ENCODE results near the gene RNF182. TPM values are rescaled to one million over a fixed set of nuclear protein-coding genes. Genes with fewer than 3 reads are reported as not detected.
"Not testable (repeated sequence)": the region's sequence is repeated elsewhere in the genome, so short reads cannot be mapped to it uniquely, and the experiment has no call there.

RNF182 gene
- polyA plus RNA-seq, 10 donors = 0.92 to 2.5 (median 1.7) TPM

DNA sequence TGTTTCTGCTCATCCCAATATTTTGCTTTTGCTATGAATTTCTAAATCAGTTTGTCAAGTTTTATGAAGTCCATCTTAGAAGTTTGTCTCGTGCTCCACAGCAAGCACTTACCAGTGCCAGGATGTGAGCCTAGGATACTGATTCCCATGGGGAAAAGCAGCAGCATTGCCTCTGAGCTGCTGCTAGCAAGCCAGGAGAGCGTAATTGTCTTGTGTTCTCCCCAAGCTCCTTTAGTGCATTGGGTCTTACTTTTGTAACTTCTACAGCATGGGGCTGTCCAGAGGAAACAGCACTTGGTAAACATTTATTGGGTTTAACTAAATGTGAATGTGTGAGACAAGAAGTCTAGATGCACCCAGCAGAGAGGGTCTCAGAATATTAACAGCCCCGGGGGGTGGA lies 76.1 kb downstream of the RNF182 start:
- no peak for DNase-seq

DNA sequence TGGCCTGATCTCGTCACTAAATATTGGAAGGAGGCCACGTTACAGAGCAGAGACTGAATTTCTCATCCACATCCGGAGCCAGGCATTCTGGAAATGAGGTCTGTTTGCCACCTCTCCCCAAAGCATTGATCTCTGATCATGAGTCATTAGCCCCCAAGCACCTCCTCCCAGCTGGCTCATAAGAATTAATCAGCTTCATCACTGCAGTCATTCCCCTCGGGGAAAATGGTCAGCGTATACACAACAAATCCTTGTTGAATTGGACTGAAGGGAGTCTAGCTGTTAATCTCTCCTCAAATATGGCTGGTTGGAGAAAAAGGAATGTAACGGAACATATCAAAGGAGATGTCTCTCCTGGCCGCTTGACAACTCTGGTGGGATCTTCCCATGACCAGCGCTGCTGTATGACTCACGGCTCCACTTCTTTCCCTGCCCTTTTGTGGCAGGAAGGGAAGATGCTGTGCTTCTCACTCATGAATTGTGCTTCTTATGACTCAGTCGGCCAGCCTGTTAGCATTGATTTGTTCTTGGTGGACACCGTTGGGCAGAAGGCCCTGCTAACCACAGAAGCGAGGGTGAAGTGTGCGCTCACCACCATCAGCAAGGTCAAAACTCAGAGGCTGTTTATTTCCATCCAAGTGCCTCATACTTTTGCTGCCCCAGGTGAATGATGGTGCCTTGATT lies 76.7 kb downstream of the RNF182 start:
- peak in 1 of 3 donors; percentile 95 for DNase-seq

DNA sequence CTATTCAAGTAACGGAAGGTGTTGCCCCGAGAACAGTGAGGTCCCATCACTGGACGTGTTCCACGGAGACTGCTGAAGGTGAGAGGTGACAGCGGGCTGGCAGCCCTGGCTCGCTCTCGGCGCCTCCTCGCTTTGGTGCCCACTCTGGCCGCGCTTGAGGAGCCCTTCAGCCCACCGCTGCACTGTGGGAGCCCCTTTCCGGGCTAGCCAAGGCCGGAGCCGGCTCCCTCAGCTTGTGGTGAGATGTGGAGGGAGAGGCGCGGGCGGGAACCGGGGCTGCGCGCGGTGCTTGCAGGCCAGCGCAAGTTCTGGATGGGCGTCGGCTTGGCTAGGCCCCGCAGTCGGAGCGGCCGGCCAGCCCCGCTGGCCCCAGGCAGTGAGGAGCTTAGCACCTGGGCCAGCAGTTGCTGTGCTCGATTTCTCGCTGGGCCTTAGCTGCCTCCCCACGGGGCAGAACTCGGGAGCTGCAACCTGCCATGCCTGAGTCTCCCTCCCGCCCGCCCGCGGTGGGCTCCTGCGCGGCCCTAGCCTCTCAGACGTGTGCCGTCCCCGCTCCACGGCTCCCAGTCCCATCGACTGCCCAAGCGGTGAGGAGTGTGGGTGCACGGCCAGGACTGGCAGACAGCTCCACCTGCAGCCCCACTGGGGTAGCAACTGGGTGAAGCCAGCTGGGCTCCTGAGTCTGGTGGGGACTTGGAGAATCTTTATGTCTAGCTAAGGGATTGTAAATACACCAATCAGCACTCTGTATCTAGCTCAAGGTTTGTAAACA lies 77.6 kb downstream of the RNF182 start:
- no peak for DNase-seq

DNA sequence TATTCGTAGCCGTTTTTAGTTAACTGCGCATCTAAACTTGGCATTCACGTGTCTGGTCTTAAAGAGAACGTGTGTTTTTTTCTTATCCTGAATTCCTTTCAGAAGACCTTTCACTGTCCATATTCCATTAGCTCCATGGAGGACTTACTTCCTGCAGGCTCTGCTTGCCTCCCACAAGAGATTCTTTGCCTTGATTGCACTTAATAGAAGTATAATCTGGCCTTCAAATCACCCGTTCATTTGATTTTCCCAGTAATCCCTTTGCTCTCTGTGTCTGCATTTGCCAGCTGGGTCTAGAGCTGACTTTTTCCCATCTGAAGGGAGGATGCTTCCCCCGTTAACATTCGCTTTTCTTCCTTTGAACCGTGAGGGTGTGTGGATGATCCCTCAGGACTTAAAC lies 79.5 kb downstream of the RNF182 start:
- DNase-seq = no peak

DNA sequence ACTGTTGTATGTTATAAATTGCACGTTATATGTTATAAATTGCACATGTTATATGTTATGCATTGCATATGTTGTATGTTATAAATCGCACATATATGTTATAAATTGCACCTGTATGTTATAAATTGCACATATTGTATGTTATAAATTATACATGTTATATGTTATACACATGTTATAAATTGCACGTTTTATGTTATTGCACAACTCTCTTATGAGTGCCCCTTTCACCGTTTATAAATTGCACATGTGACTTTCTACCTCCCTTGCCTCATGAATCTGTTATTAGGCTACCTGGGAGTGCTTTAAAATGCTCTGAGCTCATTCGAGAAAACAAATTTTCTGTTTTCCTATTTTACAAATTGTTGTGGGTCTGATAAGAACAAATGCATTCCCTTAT lies 84.1 kb downstream of the RNF182 start:
- no peak for DNase-seq

DNA sequence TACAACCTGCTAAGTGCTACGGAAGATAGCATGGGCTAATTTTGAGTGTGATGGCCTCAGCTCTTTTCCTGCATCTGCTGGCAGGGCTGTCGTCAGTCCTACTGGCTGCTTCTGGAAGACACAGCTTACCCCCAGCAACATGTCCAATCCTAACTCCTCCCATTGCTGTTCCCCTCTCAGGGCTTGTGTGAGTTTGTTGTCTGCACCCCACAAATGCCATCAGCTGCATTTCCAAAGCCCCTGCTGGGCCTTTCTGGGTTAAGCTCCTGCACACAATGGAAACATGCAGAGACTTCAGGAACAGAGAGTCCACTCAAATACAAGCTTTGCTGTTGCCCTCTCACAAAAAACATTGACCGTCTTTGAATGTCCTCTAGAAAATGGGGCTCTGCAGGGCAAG lies 84.7 kb downstream of the RNF182 start:
- DNase-seq = no peak

DNA sequence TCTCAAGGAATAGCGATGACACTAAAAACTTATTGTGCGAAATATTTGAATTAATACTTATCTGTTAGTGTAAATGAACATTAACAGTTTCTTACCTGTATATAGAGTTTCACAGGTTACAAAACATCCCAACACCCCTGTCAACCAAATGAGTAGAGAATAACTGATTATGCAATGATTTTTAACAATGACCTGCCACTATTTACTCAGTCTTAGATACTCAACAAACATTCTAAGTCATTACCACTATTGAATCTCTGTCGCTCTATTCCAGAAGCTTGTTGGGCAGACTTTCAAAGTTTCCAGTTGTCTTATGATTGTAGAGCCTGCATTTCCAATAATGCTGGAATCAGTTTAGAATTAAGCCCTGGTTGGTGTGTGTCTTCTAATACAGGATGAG lies 85.5 kb downstream of the RNF182 start:
- no peak for DNase-seq

DNA sequence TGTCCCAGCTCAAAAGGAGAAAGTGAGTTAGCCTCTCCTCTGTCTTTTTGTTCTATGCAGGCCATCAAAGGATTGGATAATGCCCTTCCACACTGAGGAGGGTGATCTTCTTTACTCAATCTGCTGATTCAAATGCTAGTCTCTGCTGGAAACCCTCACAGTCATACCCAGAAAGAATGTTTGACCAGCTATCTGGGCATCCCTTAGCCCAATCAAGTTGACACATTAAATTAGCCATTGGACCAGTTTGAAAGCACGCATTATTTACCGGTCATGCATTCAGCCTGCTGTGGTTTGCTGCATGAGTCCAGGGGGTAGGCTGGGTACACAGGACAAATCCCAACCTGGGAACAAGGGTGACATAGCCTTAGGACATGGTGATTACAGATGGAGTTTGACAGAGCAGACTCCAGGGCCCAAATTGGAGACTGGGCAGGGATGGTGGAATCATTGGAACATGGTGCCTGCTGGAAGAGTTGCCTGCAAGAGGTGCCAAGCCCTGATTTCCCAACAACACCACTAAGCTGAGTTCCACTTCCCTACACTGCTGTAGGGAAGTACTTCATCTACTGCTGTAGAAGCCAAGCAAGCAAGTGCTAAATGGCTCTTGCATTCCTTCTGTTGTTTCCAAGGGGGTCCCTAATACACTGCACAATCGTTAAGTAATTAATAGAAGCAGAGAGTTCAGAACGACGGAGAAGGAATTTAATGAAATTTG lies 87.7 kb downstream of the RNF182 start:
- DNase-seq = no peak

DNA sequence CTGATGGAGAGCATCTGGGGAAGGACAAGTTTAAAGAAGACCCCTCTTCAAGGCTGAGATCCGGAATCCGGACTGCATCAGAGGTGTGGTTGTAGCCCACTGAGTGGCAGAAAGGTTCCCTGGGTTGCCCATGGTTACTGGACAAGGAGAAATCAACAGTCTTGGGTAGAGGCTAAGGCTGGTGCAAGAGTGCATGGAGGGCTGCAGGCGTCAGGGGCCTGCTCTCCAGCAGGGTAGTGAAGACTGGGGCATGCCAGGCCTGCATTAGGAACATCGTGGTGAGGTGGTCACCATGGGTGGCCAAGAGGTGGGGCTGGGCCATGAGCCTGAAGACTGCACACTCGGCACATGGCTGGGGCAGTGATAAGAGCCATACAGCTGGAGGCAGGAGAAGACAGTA lies 91.2 kb downstream of the RNF182 start:
- no peak for DNase-seq

DNA sequence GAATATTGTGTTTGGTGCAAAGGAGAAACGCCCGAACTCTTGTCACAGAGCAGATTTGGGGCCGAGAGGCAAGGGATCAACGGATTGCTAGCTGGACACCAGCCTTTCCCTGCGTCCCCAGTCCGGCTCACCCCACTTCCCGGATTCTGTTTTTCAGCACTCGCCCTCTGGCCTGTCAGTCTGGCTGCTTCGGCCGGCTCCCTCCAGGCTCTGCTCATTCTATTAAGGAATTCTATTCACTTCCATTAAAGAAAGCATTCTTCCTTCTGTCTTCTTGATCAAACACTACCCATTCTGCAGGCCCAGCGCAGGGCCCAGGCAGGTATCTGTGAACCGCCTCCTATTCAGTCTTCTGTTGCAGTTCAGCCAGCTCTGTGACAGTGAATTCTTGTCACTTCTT lies 91.7 kb downstream of the RNF182 start:
- no peak for DNase-seq

DNA sequence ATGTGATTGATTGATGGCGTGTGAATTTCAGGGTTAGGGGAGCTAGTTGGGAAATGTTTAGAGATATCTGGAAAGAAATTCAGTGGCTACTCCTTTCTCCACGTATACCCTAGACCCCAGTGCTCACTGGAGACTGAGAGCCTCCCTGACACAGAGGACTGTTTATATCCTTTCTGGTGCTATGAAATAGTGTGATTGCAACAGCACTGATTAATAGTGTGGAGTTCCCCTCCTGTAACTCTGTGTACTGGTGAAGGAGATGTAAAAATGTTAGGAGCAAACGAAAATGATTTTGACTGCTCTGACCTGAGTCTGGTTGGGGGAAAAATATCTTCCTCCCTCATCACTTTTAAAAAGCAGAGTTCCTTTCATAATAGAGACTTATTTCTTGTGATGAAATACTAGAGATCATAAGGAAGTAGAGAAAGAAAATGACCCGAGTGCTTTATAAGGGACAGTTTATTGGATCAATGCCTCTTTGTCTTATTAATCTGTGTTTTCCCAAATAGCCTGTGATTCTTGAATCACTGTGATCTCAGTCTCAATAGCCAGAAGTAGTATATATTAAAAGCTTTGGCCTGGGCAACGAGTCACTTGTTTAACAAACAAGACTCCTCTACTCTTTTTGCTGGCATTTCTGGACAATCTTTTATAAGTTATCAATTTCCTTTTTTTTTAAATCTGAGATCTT lies 92.3 kb downstream of the RNF182 start:
- no peak for DNase-seq

DNA sequence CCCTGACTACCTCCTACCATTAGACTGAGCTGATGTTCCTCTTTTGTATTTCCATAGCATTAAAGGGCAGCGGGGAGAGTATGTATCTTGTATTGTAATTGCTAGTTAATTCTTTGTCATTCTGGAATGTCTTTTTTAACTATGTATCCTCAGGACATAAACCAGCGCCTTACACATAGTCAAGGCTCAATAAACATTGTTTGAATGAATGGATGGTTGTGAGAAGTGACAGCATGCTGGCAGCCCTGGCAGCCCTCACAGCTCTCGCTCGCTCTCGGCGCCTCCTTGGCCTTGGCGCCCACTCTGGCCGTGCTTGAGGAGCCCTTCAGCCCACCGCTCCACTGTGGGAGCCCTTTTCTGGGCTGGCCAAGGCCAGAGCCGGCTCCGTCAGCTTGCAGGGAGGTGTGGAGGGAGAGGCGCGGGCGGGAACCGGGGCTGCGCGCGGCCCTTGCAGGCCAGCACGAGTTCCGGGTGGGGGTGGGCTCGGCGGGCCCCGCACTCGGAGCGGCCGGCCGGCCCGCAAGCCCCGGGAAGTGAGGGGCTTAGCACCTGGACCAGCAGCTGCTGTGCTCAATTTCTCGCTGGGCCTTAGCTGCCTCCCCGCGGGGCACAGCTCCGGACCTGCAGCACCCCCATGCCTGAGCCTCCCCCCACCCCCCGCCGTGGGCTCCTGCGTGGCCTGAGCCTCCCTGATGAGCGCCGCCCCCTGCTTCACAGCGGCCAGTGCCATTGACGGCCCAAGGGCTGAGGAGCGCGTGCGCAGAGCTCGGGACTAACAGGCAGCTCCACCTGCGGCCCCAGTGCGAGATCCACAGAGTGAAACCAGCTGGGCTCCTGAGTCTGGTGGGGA lies 93.1 kb downstream of the RNF182 start:
- no peak for DNase-seq

DNA sequence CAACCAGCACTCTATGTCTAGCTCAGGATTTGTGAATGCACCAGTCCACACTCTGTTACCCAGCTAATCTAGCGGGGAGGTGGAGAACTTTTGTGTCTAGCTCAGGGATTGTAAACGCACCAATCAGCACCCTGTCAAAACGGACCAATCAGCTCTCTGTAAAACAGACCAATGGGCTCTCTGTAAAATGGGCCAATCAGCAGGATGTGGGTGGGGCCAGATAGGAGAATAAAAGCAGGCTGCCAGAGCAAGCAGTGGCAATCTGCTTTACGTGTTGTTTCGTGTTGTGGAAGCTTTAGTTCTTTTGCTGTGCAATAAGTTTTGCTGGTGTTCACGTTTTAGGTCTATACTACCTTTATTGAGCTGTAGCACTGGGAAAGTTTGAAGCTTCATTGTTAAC lies 93.8 kb downstream of the RNF182 start:
- not testable (repeated sequence) for DNase-seq

DNA sequence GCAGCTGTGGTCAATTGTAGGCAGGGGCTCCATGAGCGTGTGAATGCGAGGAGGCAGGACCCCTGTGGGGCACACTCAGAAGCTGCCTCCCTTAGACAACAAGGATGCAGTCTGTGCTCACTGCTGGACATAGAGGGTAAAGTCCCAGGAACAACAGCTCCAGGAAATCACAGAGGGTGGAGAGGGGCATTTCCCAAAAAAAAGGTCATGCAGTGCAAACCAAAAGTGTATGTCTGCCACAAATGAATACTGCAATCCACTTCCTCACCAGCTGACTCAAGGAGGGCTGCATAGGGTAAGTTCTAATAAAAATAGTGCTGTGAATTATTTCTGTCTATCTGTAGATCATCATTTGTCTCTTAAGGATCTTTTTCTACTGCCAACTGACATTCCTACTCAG lies 95.8 kb downstream of the RNF182 start:
- DNase-seq = no peak

DNA sequence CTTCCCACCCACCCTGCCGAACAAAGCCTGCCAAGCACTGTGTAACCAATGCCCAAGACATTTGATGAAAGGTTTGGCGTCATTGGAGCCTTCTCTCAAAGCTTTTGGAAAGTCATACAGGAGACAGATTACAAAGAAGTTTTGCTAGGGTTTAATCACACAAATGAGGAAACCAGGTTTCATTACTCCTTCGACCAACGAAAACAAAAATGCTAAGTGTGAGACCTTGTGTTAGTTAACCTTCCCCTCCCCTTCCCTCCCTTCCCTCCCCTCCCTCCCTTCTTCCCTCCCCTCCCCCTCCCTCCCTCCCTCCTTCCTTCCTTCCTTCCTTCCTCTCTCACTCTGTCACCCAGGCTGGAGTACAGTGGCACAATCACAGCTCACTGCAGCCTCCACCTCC lies 96.7 kb downstream of the RNF182 start:
- DNase-seq = no peak

DNA sequence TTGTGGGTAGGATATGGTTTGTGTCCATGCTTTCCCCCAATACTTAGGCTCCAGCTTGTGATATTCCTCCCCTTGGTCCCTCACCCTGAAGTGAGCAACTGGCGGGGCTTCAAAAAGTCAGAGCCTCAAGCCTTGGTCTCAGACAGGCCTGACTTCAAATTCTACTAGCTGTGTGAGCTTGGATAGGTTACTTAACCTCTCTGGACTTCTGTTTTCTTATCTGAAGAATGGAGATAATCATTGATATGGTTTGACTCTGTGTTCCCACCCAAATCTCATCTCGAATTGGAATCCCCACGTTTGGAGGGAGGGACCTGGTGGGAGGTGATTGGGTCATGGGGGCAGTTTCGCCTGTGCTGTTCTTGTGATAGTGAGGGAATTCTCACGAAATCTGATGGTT lies 97.9 kb downstream of the RNF182 start:
- no peak for DNase-seq

DNA sequence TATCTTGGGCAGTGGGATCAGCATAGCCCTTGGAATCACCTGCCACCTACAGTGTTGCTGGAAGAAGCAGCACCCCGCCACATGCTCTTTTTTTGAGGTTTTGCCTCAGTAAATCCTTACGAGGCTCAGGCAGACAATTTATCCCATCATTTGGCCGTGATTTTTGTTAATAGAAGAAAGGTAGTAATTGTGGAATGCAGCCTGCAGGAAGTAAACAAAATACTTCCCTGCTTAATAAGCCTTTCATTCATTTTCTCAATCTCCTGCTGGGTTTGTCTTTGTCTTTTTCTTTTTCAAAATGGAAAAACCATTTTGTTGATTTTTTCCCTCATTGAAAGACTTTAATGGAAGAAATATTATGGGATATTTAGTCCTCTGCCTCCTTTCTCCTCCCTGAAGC lies 99.1 kb downstream of the RNF182 start:
- DNase-seq = no peak

DNA sequence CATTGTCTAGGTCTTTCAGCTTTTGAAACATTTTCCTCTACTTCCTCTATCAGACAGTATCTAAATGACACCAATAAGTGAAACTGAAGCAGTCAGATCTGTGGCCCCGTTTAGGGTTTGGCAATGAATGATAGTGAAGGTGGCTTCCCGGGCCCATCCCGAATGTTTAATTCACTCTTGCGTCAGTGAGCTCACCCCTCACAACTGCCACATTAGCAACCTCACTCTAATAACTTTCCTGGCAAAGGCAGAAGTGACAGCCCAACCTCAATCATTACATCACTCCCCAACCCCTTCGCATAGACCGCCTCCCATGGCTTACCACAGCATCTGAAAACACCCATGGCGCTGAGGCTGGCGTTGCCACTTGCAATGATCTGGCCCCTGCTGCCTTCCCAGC lies 100.4 kb downstream of the RNF182 start:
- no peak for DNase-seq

DNA sequence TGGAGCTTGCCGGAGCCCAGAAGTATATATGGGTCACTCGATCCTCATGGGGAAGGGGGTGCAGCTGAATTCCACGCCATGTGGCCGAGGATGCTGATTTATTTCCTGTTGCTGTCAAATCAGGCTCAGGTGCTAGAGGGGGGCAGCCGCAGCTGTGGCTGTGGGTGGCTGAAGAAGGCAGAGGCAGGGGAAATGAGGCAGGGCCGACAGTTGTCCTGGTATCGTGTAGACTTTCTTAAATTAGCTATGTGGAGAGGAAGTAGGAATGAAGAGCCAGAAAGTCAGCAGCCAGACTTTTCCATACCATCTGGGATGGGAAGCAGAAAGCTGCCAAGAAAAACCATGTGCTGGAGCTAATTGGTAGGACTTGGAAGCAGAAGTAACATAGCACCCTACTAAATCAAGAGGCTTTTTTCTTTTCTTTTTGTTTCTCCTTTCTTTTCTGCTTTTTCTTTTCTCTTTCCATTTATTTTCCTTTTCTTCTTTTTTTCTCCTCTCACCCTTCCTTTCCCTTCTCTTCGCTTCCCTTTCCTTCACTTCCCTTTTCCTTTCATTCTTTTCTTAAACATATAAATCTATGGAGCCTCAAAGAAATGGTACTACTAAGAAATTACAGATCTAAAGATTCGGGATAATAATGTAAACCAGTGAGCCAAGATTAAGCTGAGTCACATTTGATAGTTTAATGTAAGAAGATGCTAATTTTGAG lies 102.2 kb downstream of the RNF182 start:
- DNase-seq = peak; percentile 22 to 59 (median 53)

DNA sequence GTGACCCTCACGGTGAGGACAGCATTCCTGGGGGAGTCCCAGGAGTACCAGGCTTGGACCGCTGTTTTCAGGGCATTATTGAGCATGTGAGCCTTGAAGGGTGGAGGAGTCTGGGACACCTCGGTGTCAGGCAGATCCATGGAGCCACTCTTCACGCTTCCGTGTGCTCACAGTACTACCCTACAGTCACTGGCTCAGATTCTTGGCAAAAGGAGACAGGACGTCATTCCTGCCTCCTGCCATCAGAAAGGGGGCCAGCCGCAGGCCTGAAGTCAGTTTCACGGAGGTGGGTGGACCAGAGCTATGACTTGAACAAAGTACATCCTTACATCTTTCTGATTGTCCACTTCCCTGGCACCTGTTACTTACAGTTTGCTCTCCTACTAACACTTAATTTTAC lies 103.9 kb downstream of the RNF182 start:
- no peak for DNase-seq

DNA sequence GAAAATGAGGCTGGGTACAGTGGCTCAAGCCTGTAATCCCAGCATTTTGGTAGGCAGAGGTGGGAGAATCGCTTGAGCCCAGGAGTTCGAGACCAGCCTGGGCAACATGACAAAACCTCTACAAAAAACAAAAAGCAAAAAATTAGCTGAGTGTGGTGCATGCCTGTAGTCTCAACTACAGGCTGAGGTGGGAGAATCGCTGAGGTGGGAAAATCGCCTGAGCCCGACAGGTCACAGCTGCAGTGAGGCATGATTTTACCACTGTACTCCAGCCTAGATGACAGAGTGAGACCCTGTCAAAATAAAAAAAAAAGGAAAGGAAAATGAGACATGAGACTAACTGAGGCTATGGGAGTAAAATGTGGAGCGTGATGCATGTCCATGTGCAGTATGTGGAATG lies 104.9 kb downstream of the RNF182 start:
- DNase-seq = no peak

All from muscle of back (tissue), 11 donors.